Panc1 (cell line): ENCODE results near the gene OR2C3. TPM values are rescaled to one million over a fixed set of nuclear protein-coding genes. Genes with fewer than 3 reads are reported as not detected.

Source experiments
- ATAC-seq: fragments of 200-7000 bp; cut with Tn5 transposase; 2 replicates; pipeline ENCODE4 v1.9.1; 2020; ENCODE audit warnings: mild to moderate bottlenecking, moderate library complexity
- BruUV-seq: library from RNA; stranded (reverse); fragments of 400-500 nt; replicated peaks from 2 replicates; lab custom pipeline; 2021; lab: Mats Ljungman, UMichigan
- CTCF ChIA-PET: fragments of 300-600 bp; sonication (Branson Sonifier 250); formaldehyde crosslinking; loops from one replicate; lab custom pipeline; 2022; ENCODE audit warnings: antibody characterized with exemption; lab: Charles Lee
- POLR2A ChIA-PET: fragments of 300-600 bp; sonication (Branson Sonifier 250); formaldehyde crosslinking; loops from one replicate; lab custom pipeline; 2022; ENCODE audit warnings: antibody characterized with exemption; lab: Charles Lee
- DNase-seq: peaks from one replicate; pipeline ENCODE4 v3.0.0-alpha.2; 2010; ENCODE audit warnings: low read depth, low spot score
- H3K27ac ChIP-seq: 2 replicates; pipeline ENCODE4 v1.5.1; 2011; ENCODE audit warnings: mild to moderate bottlenecking, low read length, inconsistent platforms
- H3K27me3 ChIP-seq: fragments of 200-500 bp; sonication (Bioruptor generic); 2 replicates; pipeline ENCODE4 v1.6.0; 2014; ENCODE audit warnings: low read length, inconsistent platforms; ENCODE audit not compliant: control insufficient read depth, insufficient read depth
- H3K36me3 ChIP-seq: fragments of 200-500 bp; sonication (Bioruptor generic); 2 replicates; pipeline ENCODE4 v1.5.1; 2014; ENCODE audit warnings: inconsistent platforms, mild to moderate bottlenecking, low read length, moderate library complexity; ENCODE audit not compliant: control insufficient read depth, insufficient read depth
- H3K4me1 ChIP-seq: 2 replicates; pipeline ENCODE4 v1.5.1; 2011; ENCODE audit warnings: inconsistent platforms, mild to moderate bottlenecking, low read length, moderate library complexity; ENCODE audit not compliant: control insufficient read depth, insufficient read depth
- H3K4me3 ChIP-seq, 2 experiments: 2 replicates each; pipeline ENCODE4 v1.5.1; 2011 to 2012; ENCODE audit warnings: low read depth in 2 of 2, low read length in 2 of 2, mild to moderate bottlenecking in 2 of 2, inconsistent platforms in 1 of 2, moderate library complexity in 1 of 2
- H3K9me3 ChIP-seq: fragments of 200-500 bp; sonication (Bioruptor generic); 2 replicates; pipeline ENCODE4 v1.5.1; 2014; ENCODE audit warnings: low read depth, mild to moderate bottlenecking, inconsistent platforms, low read length, moderate library complexity; ENCODE audit not compliant: control insufficient read depth, insufficient read depth
- CTCF ChIP-seq: fragments of 450-650 bp; IDR thresholded peaks from 2 replicates; pipeline ENCODE4 v1.5.1; 2017; ENCODE audit warnings: mild to moderate bottlenecking
- POLR2AphosphoS5 ChIP-seq: IDR thresholded peaks from 2 replicates; pipeline ENCODE4 v1.6.1; 2012; ENCODE audit warnings: mild to moderate bottlenecking, low read depth, low read length, moderate library complexity
- SIN3A ChIP-seq: IDR thresholded peaks from 2 replicates; pipeline ENCODE4 v1.6.1; 2012; ENCODE audit warnings: low read depth, mild to moderate bottlenecking, low read length, moderate library complexity, borderline replicate concordance; ENCODE audit not compliant: insufficient read depth
- TCF7L2 ChIP-seq: IDR thresholded peaks from 2 replicates; pipeline ENCODE4 v1.6.1; 2011; ENCODE audit warnings: mild to moderate bottlenecking, low read depth, low read length, inconsistent platforms
- in situ Hi-C: cut with HindIII; loops from 2 replicates; pipeline ENCODE4 v1.10.0; 2016; ENCODE audit warnings: low sequenced_read_pairs, low pct_unique_long_range_greater_than_20kb
- intact Hi-C: fragments of 100-400 bp; cut with micrococcal nuclease; formaldehyde crosslinking; loops from one replicate; pipeline ENCODE4 v1.10.0; 2022; ENCODE audit not compliant: unreplicated experiment
- total RNA-seq: library from RNA; stranded (reverse); gene quantifications from one replicate; pipeline ENCODE4 v1.2.1, GENCODE V29; 2021; ENCODE audit not compliant: unreplicated experiment
- TF ChIP-seq, protein P1 (sequence below), 2 experiments: IDR thresholded peaks; 2 replicates each; pipeline ENCODE4 v1.6.1; 2011 to 2012; ENCODE audit warnings: low read depth in 2 of 2, control low read depth in 1 of 2, low read length in 1 of 2, mild to moderate bottlenecking in 1 of 2, moderate library complexity in 1 of 2; ENCODE audit not compliant: insufficient read depth in 1 of 2

Gene OR2C3
- total RNA-seq, 1 experiment from 2014 or later: not detected

GRCh38 chr1:247506831-247507230 lies 29.4 kb downstream of the OR2C3 start:
- no peaks in the 10 kb centered on the region for H3K4me1 ChIP-seq
- no peaks in the 10 kb centered on the region for H3K36me3 ChIP-seq
- ChIA-PET CTCF (no interaction called here), POLR2A (no interaction called here)
- in situ Hi-C loops (no loop called here), intact Hi-C loops (no loop called here)
- DNase-seq: no peak
- BruUV-seq: no TSS peak
- H3K4me3 ChIP-seq: no peak overlapping the region
- H3K9me3 ChIP-seq: no peaks in the 10 kb centered on the region
- no peak for TF ChIP-seq CTCF
- no peak for TF ChIP-seq POLR2AphosphoS5
- TF ChIP-seq TCF7L2: no peak
- no peak for TF ChIP-seq SIN3A
- TF ChIP-seq, protein P1, sequence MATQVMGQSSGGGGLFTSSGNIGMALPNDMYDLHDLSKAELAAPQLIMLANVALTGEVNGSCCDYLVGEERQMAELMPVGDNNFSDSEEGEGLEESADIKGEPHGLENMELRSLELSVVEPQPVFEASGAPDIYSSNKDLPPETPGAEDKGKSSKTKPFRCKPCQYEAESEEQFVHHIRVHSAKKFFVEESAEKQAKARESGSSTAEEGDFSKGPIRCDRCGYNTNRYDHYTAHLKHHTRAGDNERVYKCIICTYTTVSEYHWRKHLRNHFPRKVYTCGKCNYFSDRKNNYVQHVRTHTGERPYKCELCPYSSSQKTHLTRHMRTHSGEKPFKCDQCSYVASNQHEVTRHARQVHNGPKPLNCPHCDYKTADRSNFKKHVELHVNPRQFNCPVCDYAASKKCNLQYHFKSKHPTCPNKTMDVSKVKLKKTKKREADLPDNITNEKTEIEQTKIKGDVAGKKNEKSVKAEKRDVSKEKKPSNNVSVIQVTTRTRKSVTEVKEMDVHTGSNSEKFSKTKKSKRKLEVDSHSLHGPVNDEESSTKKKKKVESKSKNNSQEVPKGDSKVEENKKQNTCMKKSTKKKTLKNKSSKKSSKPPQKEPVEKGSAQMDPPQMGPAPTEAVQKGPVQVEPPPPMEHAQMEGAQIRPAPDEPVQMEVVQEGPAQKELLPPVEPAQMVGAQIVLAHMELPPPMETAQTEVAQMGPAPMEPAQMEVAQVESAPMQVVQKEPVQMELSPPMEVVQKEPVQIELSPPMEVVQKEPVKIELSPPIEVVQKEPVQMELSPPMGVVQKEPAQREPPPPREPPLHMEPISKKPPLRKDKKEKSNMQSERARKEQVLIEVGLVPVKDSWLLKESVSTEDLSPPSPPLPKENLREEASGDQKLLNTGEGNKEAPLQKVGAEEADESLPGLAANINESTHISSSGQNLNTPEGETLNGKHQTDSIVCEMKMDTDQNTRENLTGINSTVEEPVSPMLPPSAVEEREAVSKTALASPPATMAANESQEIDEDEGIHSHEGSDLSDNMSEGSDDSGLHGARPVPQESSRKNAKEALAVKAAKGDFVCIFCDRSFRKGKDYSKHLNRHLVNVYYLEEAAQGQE (IDR thresholded peaks at IDR 0.05; ENCODE audit: insufficient read depth in 1 of 2, low read depth in 2 of 2, low read length in 1 of 2): no peak
- no peaks in the 10 kb centered on the region for H3K27me3 ChIP-seq
- no peak overlapping the region for H3K27ac ChIP-seq
- ATAC-seq: no peak

GRCh38 chr1:247500865-247501264 lies 35.4 kb downstream of the OR2C3 start:
- in situ Hi-C loops: no loop called here
- TF ChIP-seq TCF7L2: no peak
- no peak for TF ChIP-seq CTCF
- TF ChIP-seq SIN3A: no peak
- TF ChIP-seq, protein P1 (IDR thresholded peaks at IDR 0.05; ENCODE audit: insufficient read depth in 1 of 2, low read depth in 2 of 2, low read length in 1 of 2): no peak
- TF ChIP-seq POLR2AphosphoS5: no peak
- Histone ChIP-seq H3K4me3 (no peak overlapping the region), H3K9me3 (no peaks in the 10 kb centered on the region), H3K4me1 (no peaks in the 10 kb centered on the region), H3K27ac (no peak overlapping the region), H3K27me3 (no peaks in the 10 kb centered on the region), H3K36me3 (no peaks in the 10 kb centered on the region)
- ATAC-seq (no peak), DNase-seq (no peak)
- intact Hi-C loops: no loop called here
- ChIA-PET CTCF (no interaction called here), POLR2A (no interaction called here)
- BruUV-seq: no TSS peak
